ENCODE data around the gene RHCG. TPM values are rescaled to one million over a fixed set of nuclear protein-coding genes. Genes with fewer than 3 reads are reported as not detected.

The RHCG gene
- total and polyA plus RNA-seq, 2 donors, result 0.13 to 0.16 TPM

DNA sequence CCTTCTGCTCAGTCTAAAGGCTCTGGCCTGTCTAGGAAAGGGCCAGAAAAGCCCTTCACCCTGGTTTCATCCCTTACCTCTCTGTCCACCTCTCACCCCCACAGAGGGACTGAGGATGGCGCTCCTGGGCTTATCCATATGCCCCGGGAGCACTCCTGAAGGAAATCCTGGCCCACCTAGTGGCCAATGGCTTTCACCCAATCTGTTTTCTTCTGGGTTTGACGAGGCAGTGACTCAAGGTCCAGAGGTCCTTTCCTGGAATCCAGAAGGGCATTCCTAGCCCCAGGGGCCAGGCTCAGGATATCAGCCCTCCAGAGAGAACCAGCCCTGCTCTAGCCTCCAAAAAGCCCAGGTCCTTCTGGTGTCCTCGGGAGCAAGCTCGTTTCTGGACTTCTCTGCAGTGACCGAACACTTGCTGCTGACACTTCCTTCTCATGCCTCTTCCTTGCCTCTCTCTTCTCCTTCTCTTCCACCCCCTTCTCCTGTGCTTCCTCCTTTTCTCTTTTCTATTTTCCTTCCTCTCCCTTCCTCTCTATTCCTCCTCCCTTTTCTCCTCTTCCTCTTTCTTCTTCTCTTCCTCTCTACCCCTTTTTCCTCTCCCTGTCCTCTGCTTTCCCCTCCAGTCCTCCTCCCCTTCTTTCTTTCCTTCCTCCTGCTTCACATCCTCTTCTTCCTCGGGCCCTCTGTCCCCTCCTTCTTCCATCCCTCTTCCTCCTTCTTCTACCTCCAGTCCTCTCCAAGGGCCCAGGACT lies 59.6 kb downstream of the RHCG start:
- no peaks in the 10 kb centered on the region for H3K36me3 ChIP-seq (ENCODE audit: insufficient read depth)
- 47% methylated on average over 7 of the region's 7 CpGs for WGBS
- H3K4me1 ChIP-seq (ENCODE audit: insufficient read depth), result no peaks in the 10 kb centered on the region
- DNase-seq (ENCODE audit: extremely low spot score), result no peak
- H3K27ac ChIP-seq (ENCODE audit: low read depth), result no peak overlapping the region
- H3K4me3 ChIP-seq (ENCODE audit: low read depth, low read length), result no peak overlapping the region

DNA sequence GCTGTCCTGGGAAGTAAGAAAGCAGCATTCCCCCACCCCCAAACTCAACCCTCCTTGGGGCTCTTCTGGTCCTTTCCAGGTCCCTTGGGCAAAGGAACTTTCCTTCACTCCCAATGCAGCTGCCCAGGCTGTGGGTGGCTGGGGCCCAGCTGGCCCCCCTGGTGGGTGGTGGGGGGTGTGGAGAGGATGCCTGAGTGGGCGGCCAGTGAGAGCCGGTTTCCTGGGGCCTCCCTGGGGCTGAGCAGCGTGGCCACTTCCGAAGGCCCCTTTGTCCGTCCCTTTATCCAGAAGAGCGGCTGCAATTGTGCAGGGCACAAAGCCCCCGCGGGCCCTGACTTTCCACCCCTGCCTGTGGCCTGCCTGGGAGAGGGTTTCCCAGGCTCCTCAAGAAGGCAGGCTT lies 61.0 kb downstream of the RHCG start:
- no peak overlapping the region for H3K4me3 ChIP-seq (ENCODE audit: low read depth, low read length)
- WGBS, result 65% methylated on average over 8 of the region's 8 CpGs

DNA sequence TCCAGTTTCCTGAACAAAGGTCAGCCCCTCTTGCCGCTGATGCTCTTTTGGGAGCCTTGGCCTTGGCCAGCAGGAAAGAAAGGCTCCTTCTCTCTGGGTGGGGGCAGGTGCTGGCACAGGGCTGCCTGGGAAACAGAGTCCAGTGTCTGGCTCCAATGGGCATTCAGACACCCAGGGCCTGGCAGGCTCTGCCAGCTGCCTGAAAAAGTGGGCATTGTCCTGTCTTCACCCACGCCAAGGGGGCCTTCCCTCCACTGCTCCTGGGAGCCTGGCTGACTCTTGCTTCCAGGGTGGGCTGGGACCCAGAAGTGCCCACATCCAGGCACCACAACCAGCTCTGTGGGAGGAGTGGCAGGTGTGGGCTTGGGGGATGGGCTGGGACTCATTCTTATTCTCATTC lies 62.7 kb downstream of the RHCG start:
- H3K27ac ChIP-seq (ENCODE audit: low read depth), result no peak overlapping the region
- 61% methylated on average over 2 of the region's 2 CpGs for WGBS
- H3K4me1 ChIP-seq (ENCODE audit: insufficient read depth), result no peaks in the 10 kb centered on the region
- H3K4me3 ChIP-seq (ENCODE audit: low read depth, low read length), result no peak overlapping the region
- H3K36me3 ChIP-seq (ENCODE audit: insufficient read depth), result no peaks in the 10 kb centered on the region
- DNase-seq (ENCODE audit: extremely low spot score), result no peak

More for the DNA sequence above, 61.0 kb downstream of the RHCG start:
- Histone ChIP-seq H3K36me3 (ENCODE audit: insufficient read depth) (no peaks in the 10 kb centered on the region), H3K4me1 (ENCODE audit: insufficient read depth) (no peaks in the 10 kb centered on the region), H3K27ac (ENCODE audit: low read depth) (no peak overlapping the region)
- DNase-seq (ENCODE audit: extremely low spot score), result no peak

DNA sequence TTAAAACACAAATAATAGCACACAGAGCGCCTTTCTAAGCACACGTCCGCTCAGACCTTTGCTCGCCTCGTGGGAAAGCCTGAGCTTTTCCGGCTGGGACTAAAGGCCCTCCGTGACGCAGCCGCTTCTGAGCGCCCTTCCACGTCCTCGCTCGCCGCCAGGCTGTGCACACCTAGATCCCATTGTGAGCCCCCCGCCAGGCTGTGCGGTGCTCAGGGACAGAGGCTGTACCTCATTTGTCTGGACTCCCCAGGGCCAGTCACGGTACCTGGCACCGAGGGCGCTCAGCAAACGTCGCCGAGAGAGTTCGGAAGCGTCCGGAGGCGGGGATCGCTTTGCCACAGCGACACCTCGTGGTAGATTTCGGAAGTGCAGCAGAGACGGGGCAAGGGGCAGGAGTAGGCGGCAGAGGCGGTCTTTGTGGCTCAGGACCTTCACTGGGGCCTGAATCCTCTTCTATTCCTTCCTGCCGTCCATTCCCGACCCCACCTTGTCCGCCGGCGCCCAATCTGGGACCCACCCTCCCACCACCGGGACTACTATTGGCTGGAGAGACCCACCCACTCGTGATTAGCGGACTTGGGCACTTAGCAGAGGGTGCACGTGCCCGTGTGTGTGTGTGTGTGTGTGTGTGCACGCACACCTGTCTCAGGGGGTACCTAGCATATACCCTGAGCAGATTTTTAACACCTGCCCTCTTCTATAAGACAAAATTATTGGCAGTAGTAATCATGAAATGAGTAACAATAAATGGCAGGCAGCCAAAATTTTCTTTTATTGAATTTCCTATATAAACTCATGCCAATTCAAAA lies 65.6 kb downstream of the RHCG start:
- no peak overlapping the region for H3K4me3 ChIP-seq (ENCODE audit: low read depth, low read length)
- H3K4me1 ChIP-seq (ENCODE audit: insufficient read depth), result no peaks in the 10 kb centered on the region
- no peak overlapping the region for H3K27ac ChIP-seq (ENCODE audit: low read depth)
- WGBS, result 3% methylated on average over 44 of the region's 44 CpGs
- peak; percentile 18 for DNase-seq (ENCODE audit: extremely low spot score)
- no peaks in the 10 kb centered on the region for H3K36me3 ChIP-seq (ENCODE audit: insufficient read depth)

DNA sequence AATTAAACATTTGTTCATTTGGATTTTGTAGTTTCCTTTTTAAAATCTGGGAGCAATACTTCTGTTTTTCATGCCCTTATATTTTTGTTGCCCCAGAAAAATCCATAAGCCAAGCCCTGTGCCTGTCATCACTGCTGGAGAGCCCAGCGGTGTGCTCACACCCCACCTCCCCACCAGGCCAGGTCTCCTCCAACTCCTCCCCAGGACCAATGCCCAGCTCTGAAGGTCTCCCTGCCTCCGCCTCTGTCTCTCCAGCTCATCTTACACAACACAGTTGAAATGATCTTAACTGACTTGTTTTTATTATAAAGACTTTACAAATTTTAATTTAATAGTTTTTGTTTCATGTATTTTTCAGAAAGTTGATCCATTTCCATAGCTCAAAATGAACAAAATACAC lies 66.4 kb downstream of the RHCG start:
- Histone ChIP-seq H3K27ac (ENCODE audit: low read depth) (no peak overlapping the region), H3K4me1 (ENCODE audit: insufficient read depth) (no peaks in the 10 kb centered on the region), H3K36me3 (ENCODE audit: insufficient read depth) (no peaks in the 10 kb centered on the region), H3K4me3 (ENCODE audit: low read depth, low read length) (no peak overlapping the region)
- DNase-seq (ENCODE audit: extremely low spot score), result no peak
- 68% methylated on average over 2 of the region's 2 CpGs for WGBS

DNA sequence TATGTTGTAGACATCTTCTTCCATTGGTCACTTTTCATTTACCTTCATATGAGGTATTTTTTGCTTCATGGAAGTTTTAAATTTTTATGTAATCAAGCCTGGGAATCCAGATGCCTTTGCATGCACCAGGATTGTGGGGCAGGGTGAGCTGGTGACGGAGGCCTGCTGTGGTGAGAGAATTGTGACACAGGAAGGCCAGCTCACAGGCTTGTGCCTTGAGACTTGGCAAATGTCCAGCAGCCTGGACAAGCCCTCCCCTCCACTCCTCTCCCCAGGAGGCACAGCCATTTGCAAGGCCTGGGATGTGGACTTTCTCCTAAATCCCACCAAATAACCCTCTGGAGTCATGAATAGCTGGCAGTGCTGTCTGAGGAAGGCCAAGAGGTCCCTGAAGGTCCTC lies 67.4 kb downstream of the RHCG start:
- 55% methylated on average over 1 of the region's 1 CpG for WGBS
- Histone ChIP-seq H3K4me3 (ENCODE audit: low read depth, low read length) (no peak overlapping the region), H3K36me3 (ENCODE audit: insufficient read depth) (no peaks in the 10 kb centered on the region), H3K27ac (ENCODE audit: low read depth) (no peak overlapping the region), H3K4me1 (ENCODE audit: insufficient read depth) (no peaks in the 10 kb centered on the region)
- DNase-seq (ENCODE audit: extremely low spot score), result no peak

DNA sequence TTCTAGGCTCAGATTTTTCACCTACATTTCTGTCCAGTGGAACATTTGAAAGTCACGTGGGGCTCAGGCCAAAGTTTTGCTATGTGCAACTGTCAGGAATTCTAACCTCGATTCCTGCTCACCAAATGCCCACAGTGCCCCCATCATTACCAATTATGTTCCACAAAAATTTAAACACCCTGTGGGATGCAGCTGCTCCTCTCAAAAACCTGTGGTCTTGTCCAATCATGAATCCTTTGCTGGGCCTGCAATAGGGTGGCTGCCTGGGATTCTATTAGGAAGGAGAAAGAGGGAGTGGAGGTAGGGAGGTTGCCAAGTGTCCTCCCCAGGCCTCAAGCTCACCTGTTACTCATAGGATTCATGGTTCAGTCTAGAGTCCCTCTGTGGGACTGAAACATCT lies 68.1 kb downstream of the RHCG start:
- WGBS, result 62% methylated on average over 2 of the region's 2 CpGs
- Histone ChIP-seq H3K36me3 (ENCODE audit: insufficient read depth) (no peaks in the 10 kb centered on the region), H3K27ac (ENCODE audit: low read depth) (no peak overlapping the region), H3K4me3 (ENCODE audit: low read depth, low read length) (no peak overlapping the region), H3K4me1 (ENCODE audit: insufficient read depth) (no peaks in the 10 kb centered on the region)
- no peak for DNase-seq (ENCODE audit: extremely low spot score)

DNA sequence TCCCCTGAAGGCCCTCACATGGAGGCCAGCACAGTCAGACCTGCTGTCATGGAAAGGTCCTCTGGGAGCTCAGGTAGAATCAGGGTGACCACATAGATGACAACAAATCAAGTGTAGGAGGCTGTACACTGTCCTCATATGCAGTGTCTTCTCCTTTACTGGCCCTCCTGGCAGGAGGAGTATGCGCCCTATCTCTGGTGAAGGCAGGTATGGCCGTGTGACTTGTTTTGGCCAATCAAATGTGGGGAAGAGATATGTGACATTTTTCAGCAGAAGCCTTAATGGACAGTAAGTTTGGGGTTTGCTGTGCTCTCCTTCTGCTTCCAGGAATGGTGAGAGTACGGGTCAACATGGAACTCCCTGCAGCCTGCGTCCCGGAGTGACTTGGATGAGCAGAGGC lies 69.9 kb downstream of the RHCG start:
- H3K4me1 ChIP-seq (ENCODE audit: insufficient read depth), result no peaks in the 10 kb centered on the region
- no peak for DNase-seq (ENCODE audit: extremely low spot score)
- H3K27ac ChIP-seq (ENCODE audit: low read depth), result no peak overlapping the region
- WGBS, result 89% methylated on average over 5 of the region's 5 CpGs
- H3K4me3 ChIP-seq (ENCODE audit: low read depth, low read length), result no peak overlapping the region
- H3K36me3 ChIP-seq (ENCODE audit: insufficient read depth), result no peaks in the 10 kb centered on the region

DNA sequence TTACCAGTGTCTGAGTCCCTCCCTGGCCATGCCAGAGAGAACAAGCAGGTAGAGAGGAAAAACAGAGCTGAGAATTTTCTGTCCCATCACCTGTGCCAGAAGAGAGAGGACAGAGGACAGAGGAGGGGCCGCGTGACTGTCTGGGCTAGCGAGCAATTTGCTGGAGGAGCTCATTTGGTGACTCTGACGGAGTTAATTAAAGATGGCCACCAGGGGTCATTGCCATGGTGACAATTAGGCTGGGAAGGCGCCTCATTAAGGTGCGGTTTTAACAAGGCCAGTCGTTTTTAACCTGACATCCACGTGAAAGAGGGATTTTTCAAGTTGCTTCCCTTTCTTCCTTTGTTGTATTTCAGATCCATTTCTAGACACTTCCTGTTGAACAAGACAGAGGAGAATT lies 72.4 kb downstream of the RHCG start:
- DNase-seq (ENCODE audit: extremely low spot score), result no peak
- Histone ChIP-seq H3K36me3 (ENCODE audit: insufficient read depth) (no peaks in the 10 kb centered on the region), H3K4me1 (ENCODE audit: insufficient read depth) (no peaks in the 10 kb centered on the region), H3K27ac (ENCODE audit: low read depth) (no peak overlapping the region), H3K4me3 (ENCODE audit: low read depth, low read length) (no peak overlapping the region)
- WGBS, result 23% methylated on average over 8 of the region's 8 CpGs

Other genes starting within 250 kb of the RHCG start
- gene POLG, start 161.8 kb downstream of the RHCG start, total RNA-seq, result 31.1 TPM
- gene POLG, start 161.8 kb downstream of the RHCG start, polyA plus RNA-seq, result 33.2 TPM
- 2.9 TPM for gene TICRR, start 78.9 kb upstream of the RHCG start, total RNA-seq
- 0.13 TPM for gene TICRR, start 78.9 kb upstream of the RHCG start, polyA plus RNA-seq
- gene KIF7, start 158.9 kb upstream of the RHCG start, total RNA-seq, result 9.4 TPM
- 9.9 TPM for gene KIF7, start 158.9 kb upstream of the RHCG start, polyA plus RNA-seq
- gene PLIN1, start 182.8 kb upstream of the RHCG start, total RNA-seq, result 3.6 TPM
- gene PLIN1, start 182.8 kb upstream of the RHCG start, polyA plus RNA-seq, result 24.4 TPM
- 17.1 TPM for gene PEX11A, start 194.2 kb upstream of the RHCG start, total RNA-seq
- gene PEX11A, start 194.2 kb upstream of the RHCG start, polyA plus RNA-seq, result 10.6 TPM
- not detected for gene WDR93, start 194.2 kb upstream of the RHCG start, total RNA-seq
- gene WDR93, start 194.2 kb upstream of the RHCG start, polyA plus RNA-seq, result 0.16 TPM

All from urinary bladder (tissue), 4 donors.